Measurements from ENCODE around the gene FGFRL1.

The FGFRL1 gene

GRCh38 chr4:1075809-1076699, 64.6 kb downstream of the FGFRL1 start:
- no peak for DNase-seq (ENCODE audit: low read depth)

All from GM04504 (cell line).